Peyer's patch (tissue), 4 donors: ENCODE results near the gene MYO1B.

ENCODE experiments used
- CTCF ChIP-seq, 6 experiments: fragments of 450-650 bp in 4 of 6; fragments of 200-600 bp in 2 of 6; sonication (generic) in 1 of 6; IDR thresholded peaks; one replicate each; pipeline ENCODE4 v1.5.1; 2017 to 2019; ENCODE audit warnings: antibody characterized with exemption in 6 of 6, mild to moderate bottlenecking in 3 of 6, moderate library complexity in 1 of 6
- POLR2A ChIP-seq, 2 donors: fragments of 450-650 bp; IDR thresholded peaks; one replicate each; pipeline ENCODE4 v1.5.1; 2017; ENCODE audit warnings: antibody characterized with exemption in 2 of 2, mild to moderate bottlenecking in 2 of 2, moderate library complexity in 2 of 2

GRCh38 chr2:191355170-191355758 is 110.1 kb downstream of the MYO1B start:
- TF ChIP-seq CTCF (IDR thresholded peaks at IDR 0.05) = no peak
- TF ChIP-seq POLR2A (IDR thresholded peaks at IDR 0.05) = no peak
